ENCODE results near the gene DNAAF2.

DNAAF2 gene

GRCh38 chr14:49623387-49623786, 11.7 kb downstream of the DNAAF2 start:
- H3K36me3 ChIP-seq (ENCODE audit: control insufficient read depth, insufficient read depth, low read length), result no peaks in the 10 kb centered on the region
- peaks cover 28% of the 10 kb centered on the region for H3K79me2 ChIP-seq (ENCODE audit: control insufficient read depth, insufficient read depth, low read length)
- H2BK120ac ChIP-seq (ENCODE audit: low read depth, low read length), result no peak overlapping the region
- no peak overlapping the region for H2BK5ac ChIP-seq (ENCODE audit: low read length)
- H3K9ac ChIP-seq (ENCODE audit: low read length), result no peak overlapping the region
- no peak overlapping the region for H3K18ac ChIP-seq (ENCODE audit: low read length)
- H3K56ac ChIP-seq (ENCODE audit: low read length), result no peak overlapping the region
- no peak overlapping the region for H3K4ac ChIP-seq (ENCODE audit: low read depth, low read length)
- no peak overlapping the region for H3K4me3 ChIP-seq (ENCODE audit: low read length)
- H4K5ac ChIP-seq (ENCODE audit: low read length), result no peak overlapping the region
- peaks cover 7% of the 10 kb centered on the region for H3K79me1 ChIP-seq (ENCODE audit: low read length)
- H3K27me3 ChIP-seq (ENCODE audit: insufficient read depth, low read length, poor library complexity), result no peaks in the 10 kb centered on the region
- no peak overlapping the region for H2AK5ac ChIP-seq (ENCODE audit: low read length)
- H4K8ac ChIP-seq (ENCODE audit: low read depth, low read length), result no peak overlapping the region
- H3K23ac ChIP-seq (ENCODE audit: low read length), result no peak overlapping the region
- DNase-seq, result no peak
- peaks cover 3% of the 10 kb centered on the region for H3K4me1 ChIP-seq (ENCODE audit: control insufficient read depth, low read depth, low read length)
- H3K27ac ChIP-seq (ENCODE audit: low read depth, low read length), result no peak overlapping the region
- H3K4me2 ChIP-seq (ENCODE audit: low read length), result no peak overlapping the region
- no CpG with 5 or more reads among the region's 3 CpGs for WGBS (ENCODE audit: extremely low coverage, insufficient coverage, low lambda C conversion rate)
- no peak overlapping the region for H2BK15ac ChIP-seq (replicated peaks; ENCODE audit: low read depth)

DNA sequence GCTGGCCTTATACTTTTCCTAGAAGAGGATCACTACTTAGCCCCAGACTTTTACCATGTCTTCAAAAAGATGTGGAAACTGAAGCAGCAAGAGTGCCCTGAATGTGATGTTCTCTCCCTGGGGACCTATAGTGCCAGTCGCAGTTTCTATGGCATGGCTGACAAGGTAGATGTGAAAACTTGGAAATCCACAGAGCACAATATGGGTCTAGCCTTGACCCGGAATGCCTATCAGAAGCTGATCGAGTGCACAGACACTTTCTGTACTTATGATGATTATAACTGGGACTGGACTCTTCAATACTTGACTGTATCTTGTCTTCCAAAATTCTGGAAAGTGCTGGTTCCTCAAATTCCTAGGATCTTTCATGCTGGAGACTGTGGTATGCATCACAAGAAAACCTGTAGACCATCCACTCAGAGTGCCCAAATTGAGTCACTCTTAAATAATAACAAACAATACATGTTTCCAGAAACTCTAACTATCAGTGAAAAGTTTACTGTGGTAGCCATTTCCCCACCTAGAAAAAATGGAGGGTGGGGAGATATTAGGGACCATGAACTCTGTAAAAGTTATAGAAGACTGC, 12.9 kb downstream of the DNAAF2 start:
- Histone ChIP-seq H3K9ac (ENCODE audit: low read length) (peak overlapping the region; percentile 91), H3K36me3 (ENCODE audit: control insufficient read depth, insufficient read depth, low read length) (peaks cover 2% of the 10 kb centered on the region), H3K79me1 (ENCODE audit: low read length) (peaks cover 9% of the 10 kb centered on the region), H2BK15ac (replicated peaks; ENCODE audit: low read depth) (no peak overlapping the region), H3K4me2 (ENCODE audit: low read length) (peak overlapping the region; percentile 45), H2BK5ac (ENCODE audit: low read length) (no peak overlapping the region), H3K79me2 (ENCODE audit: control insufficient read depth, insufficient read depth, low read length) (peaks cover 31% of the 10 kb centered on the region), H3K27me3 (ENCODE audit: insufficient read depth, low read length, poor library complexity) (no peaks in the 10 kb centered on the region), H3K18ac (ENCODE audit: low read length) (no peak overlapping the region), H3K4me1 (ENCODE audit: control insufficient read depth, low read depth, low read length) (peaks cover 3% of the 10 kb centered on the region), H3K27ac (ENCODE audit: low read depth, low read length) (no peak overlapping the region), H2AK5ac (ENCODE audit: low read length) (no peak overlapping the region), H3K23ac (ENCODE audit: low read length) (no peak overlapping the region), H3K4ac (ENCODE audit: low read depth, low read length) (no peak overlapping the region), H4K5ac (ENCODE audit: low read length) (no peak overlapping the region), H3K56ac (ENCODE audit: low read length) (peak overlapping the region; percentile 95), H2BK120ac (ENCODE audit: low read depth, low read length) (no peak overlapping the region), H4K8ac (ENCODE audit: low read depth, low read length) (no peak overlapping the region), H3K4me3 (ENCODE audit: low read length) (peak overlapping the region; percentile 90)
- no CpG with 5 or more reads among the region's 3 CpGs for WGBS (ENCODE audit: extremely low coverage, insufficient coverage, low lambda C conversion rate)
- DNase-seq, result no peak

GRCh38 chr14:49621114-49621881, 13.7 kb downstream of the DNAAF2 start:
- Histone ChIP-seq H3K27me3 (ENCODE audit: insufficient read depth, low read length, poor library complexity) (no peaks in the 10 kb centered on the region), H3K4me2 (ENCODE audit: low read length) (peak overlapping the region; percentile 50), H2BK120ac (ENCODE audit: low read depth, low read length) (no peak overlapping the region), H3K4me1 (ENCODE audit: control insufficient read depth, low read depth, low read length) (peaks cover 3% of the 10 kb centered on the region), H4K8ac (ENCODE audit: low read depth, low read length) (no peak overlapping the region), H3K23ac (ENCODE audit: low read length) (peak overlapping the region; percentile 100), H3K79me1 (ENCODE audit: low read length) (peaks cover 9% of the 10 kb centered on the region), H3K4ac (ENCODE audit: low read depth, low read length) (peak overlapping the region; percentile 44), H2AK5ac (ENCODE audit: low read length) (no peak overlapping the region), H3K4me3 (ENCODE audit: low read length) (peak overlapping the region; percentile 90), H3K36me3 (ENCODE audit: control insufficient read depth, insufficient read depth, low read length) (peaks cover 2% of the 10 kb centered on the region), H2BK15ac (replicated peaks; ENCODE audit: low read depth) (no peak overlapping the region), H3K79me2 (ENCODE audit: control insufficient read depth, insufficient read depth, low read length) (peaks cover 31% of the 10 kb centered on the region), H2BK5ac (ENCODE audit: low read length) (no peak overlapping the region), H3K56ac (ENCODE audit: low read length) (peak overlapping the region; percentile 95), H3K27ac (ENCODE audit: low read depth, low read length) (peak overlapping the region; percentile 70), H4K5ac (ENCODE audit: low read length) (no peak overlapping the region), H3K18ac (ENCODE audit: low read length) (peak overlapping the region; percentile 12), H3K9ac (ENCODE audit: low read length) (peak overlapping the region; percentile 91)
- no CpG with 5 or more reads among the region's 65 CpGs for WGBS (ENCODE audit: extremely low coverage, insufficient coverage, low lambda C conversion rate)
- peak; percentile 87 for DNase-seq

DNA sequence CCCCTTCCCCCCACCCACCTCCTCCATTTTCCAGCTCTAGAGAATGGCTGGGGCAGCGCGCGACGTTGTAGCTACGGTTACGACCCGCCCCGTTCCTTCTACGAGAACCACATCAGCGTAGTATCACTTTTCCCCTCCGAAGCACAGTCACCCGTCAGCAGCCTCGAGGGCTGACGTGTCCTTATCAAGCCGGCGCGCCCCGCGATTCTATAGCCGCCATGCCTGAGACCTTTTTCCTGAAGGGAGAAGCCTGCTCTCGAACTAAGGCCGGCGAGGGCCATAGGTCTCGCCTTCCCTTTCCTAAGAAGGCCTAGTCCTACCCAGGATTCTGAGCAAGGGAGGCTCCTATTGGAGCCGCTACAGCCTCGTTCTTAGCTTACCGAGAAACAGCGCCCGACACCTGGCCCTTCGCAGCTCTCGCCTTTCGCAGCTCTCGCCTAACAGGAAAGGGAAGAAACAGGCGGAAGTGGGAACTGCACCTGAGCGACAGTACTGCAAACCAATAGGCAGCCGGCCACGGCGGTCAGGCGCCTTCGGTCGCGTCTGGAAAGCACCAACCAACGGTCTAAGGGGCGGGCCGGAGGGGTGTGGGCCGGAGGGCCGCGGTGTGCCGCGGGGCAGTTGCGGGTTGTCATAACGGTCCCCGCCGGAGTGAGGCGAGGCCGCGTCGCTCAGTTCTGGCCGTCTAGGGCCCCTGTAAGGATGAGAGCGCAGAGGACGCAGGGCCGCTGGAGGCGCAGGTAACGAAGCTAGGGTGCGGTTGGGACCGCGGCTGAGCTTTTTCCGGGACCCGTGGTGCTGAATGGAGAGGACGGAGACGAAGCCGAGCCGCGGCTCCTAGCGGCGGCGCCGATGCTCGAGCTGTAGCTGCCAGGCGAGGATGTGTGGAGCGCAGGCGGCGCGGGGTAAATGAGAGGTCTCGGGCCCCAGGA, 14.6 kb downstream of the DNAAF2 start, which contains the start of the genes MGAT2 and RPL36AL:
MGAT2 (plus strand) TSS at position 618 of the 932 bp plus-strand sequence. CDS start 470 bp downstream, outside the sequence.
RPL36AL (minus strand) TSS at position 445 of the 932 bp plus-strand sequence. CDS start 1,522 bp downstream, outside the sequence.
- peak within 1 kb of the TSS; percentile 100 for H3K23ac ChIP-seq (ENCODE audit: low read length)

GRCh38 chr14:49619730-49620129, 15.3 kb downstream of the DNAAF2 start:
- Histone ChIP-seq H4K5ac (ENCODE audit: low read length) (no peak overlapping the region), H2BK5ac (ENCODE audit: low read length) (no peak overlapping the region), H3K4me1 (ENCODE audit: control insufficient read depth, low read depth, low read length) (peaks cover 3% of the 10 kb centered on the region), H3K18ac (ENCODE audit: low read length) (peak overlapping the region; percentile 47), H3K4me2 (ENCODE audit: low read length) (peak overlapping the region; percentile 48), H3K79me1 (ENCODE audit: low read length) (peaks cover 9% of the 10 kb centered on the region), H2BK15ac (replicated peaks; ENCODE audit: low read depth) (no peak overlapping the region), H3K9ac (ENCODE audit: low read length) (peak overlapping the region; percentile 83), H2BK120ac (ENCODE audit: low read depth, low read length) (no peak overlapping the region), H3K23ac (ENCODE audit: low read length) (no peak overlapping the region), H3K4ac (ENCODE audit: low read depth, low read length) (peak overlapping the region; percentile 82), H4K8ac (ENCODE audit: low read depth, low read length) (no peak overlapping the region), H2AK5ac (ENCODE audit: low read length) (no peak overlapping the region), H3K27ac (ENCODE audit: low read depth, low read length) (peak overlapping the region; percentile 82), H3K4me3 (ENCODE audit: low read length) (peak overlapping the region; percentile 64), H3K36me3 (ENCODE audit: control insufficient read depth, insufficient read depth, low read length) (peaks cover 3% of the 10 kb centered on the region), H3K79me2 (ENCODE audit: control insufficient read depth, insufficient read depth, low read length) (peaks cover 31% of the 10 kb centered on the region), H3K56ac (ENCODE audit: low read length) (peak overlapping the region; percentile 94), H3K27me3 (ENCODE audit: insufficient read depth, low read length, poor library complexity) (no peaks in the 10 kb centered on the region)
- DNase-seq, result no peak
- WGBS (ENCODE audit: extremely low coverage, insufficient coverage, low lambda C conversion rate), result no CpG with 5 or more reads among the region's 11 CpGs

More for the DNA sequence above, 14.6 kb downstream of the DNAAF2 start, which contains the start of the genes MGAT2 and RPL36AL:
- Histone ChIP-seq H3K18ac (ENCODE audit: low read length) (peak within 1 kb of the TSS; percentile 47), H2BK120ac (ENCODE audit: low read depth, low read length) (peak within 1 kb of the TSS; percentile 0), H2BK5ac (ENCODE audit: low read length) (peak within 1 kb of the TSS; percentile 52), H3K9ac (ENCODE audit: low read length) (peak within 1 kb of the TSS; percentile 91), H2AK5ac (ENCODE audit: low read length) (no peak within 1 kb of the TSS), H3K36me3 (ENCODE audit: control insufficient read depth, insufficient read depth, low read length) (peaks cover 3% of the 10 kb centered on the region), H3K27me3 (ENCODE audit: insufficient read depth, low read length, poor library complexity) (no peaks in the 10 kb centered on the region), H3K4me2 (ENCODE audit: low read length) (peak within 1 kb of the TSS; percentile 50), H3K79me1 (ENCODE audit: low read length) (peaks cover 9% of the 10 kb centered on the region), H3K56ac (ENCODE audit: low read length) (peak within 1 kb of the TSS; percentile 95), H3K4ac (ENCODE audit: low read depth, low read length) (peak within 1 kb of the TSS; percentile 82), H3K79me2 (ENCODE audit: control insufficient read depth, insufficient read depth, low read length) (peaks cover 31% of the 10 kb centered on the region), H3K4me3 (ENCODE audit: low read length) (peak within 1 kb of the TSS; percentile 90), H4K8ac (ENCODE audit: low read depth, low read length) (no peak within 1 kb of the TSS), H2BK15ac (replicated peaks; ENCODE audit: low read depth) (no peak within 1 kb of the TSS), H3K27ac (ENCODE audit: low read depth, low read length) (peak within 1 kb of the TSS; percentile 82), H4K5ac (ENCODE audit: low read length) (no peak within 1 kb of the TSS), H3K4me1 (ENCODE audit: control insufficient read depth, low read depth, low read length) (peaks cover 3% of the 10 kb centered on the region)
- WGBS (ENCODE audit: extremely low coverage, insufficient coverage, low lambda C conversion rate), result no CpG with 5 or more reads among the region's 85 CpGs
- DNase-seq, result peak; percentile 99

Measured in mesendoderm (in vitro differentiated cells).